NB4 (cell line): ENCODE data around the gene FAHD1.

Experiments
- POLR2A ChIP-seq: IDR thresholded peaks from 2 replicates; pipeline ENCODE4 v1.6.1; 2011; ENCODE audit warnings: mild to moderate bottlenecking; ENCODE audit not compliant: insufficient read length; ENCODE audit errors: extremely low read depth
- TF ChIP-seq, protein P1 (sequence below): IDR thresholded peaks from one replicate; pipeline ENCODE4 v1.5.1; 2012; ENCODE audit warnings: low read depth, low read length

DNA sequence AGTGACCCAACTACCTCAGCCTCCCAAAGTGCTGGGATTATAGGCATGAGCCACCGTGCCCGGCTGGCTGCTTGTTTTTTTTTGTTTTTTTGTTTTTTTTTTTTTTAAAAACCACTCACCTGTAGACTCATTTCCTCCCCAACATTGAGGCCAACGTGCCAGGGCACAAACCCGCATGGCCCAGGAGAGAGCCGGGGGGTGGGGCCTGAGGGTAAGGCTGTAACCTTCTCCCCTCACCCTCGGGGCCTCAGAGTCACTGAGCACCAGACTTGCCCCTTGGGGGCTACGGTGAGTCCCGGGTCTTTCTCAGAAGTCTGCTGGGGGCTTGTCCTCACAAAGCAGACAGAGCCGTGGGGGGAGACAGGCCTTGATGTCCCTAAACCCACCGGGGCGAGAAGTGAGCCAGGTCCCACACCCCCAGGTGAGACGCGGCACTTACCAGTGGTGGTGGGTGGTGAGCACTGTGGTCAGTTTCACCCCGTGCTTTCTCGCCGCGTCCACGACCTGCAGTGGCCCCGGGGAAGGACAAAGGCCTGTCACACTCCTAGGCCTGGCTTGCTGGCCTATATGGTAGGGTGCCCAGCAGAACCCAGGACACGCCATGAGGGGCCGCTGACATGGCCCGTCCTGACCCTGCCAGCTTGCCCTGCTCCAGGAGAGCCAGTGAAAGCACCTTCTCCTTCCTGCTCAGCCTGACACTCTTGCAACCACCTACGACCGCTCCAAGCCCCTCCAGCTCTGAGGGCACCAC, 5.0 kb upstream of the FAHD1 start:
- TF ChIP-seq, protein P1, sequence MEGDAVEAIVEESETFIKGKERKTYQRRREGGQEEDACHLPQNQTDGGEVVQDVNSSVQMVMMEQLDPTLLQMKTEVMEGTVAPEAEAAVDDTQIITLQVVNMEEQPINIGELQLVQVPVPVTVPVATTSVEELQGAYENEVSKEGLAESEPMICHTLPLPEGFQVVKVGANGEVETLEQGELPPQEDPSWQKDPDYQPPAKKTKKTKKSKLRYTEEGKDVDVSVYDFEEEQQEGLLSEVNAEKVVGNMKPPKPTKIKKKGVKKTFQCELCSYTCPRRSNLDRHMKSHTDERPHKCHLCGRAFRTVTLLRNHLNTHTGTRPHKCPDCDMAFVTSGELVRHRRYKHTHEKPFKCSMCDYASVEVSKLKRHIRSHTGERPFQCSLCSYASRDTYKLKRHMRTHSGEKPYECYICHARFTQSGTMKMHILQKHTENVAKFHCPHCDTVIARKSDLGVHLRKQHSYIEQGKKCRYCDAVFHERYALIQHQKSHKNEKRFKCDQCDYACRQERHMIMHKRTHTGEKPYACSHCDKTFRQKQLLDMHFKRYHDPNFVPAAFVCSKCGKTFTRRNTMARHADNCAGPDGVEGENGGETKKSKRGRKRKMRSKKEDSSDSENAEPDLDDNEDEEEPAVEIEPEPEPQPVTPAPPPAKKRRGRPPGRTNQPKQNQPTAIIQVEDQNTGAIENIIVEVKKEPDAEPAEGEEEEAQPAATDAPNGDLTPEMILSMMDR, result no peak
- TF ChIP-seq POLR2A, result no peak
